Measurements from ENCODE around the gene PROC.
A peak's percentile ranks its signal among the peaks of the same experiment; 100 is the strongest.

Gene PROC

GRCh38 chr2:127414638-127415592 lies 3.3 kb upstream of the PROC start:
- DNase-seq, result no peak

GRCh38 chr2:127415593-127416505 lies 2.4 kb upstream of the PROC start:
- peak; percentile 93 for DNase-seq

- DNase-seq, result no peak
Observed at GRCh38 chr2:127416506-127417001, 1.7 kb upstream of the PROC start.

GRCh38 chr2:127417406-127417805 lies 821 bp upstream of the PROC start:
- no peak for DNase-seq

GRCh38 chr2:127419112-127419430 lies 844 bp downstream of the PROC start:
- no peak for DNase-seq

GRCh38 chr2:127419448-127420038 lies 1.3 kb downstream of the PROC start:
- DNase-seq, result no peak

- no peak for DNase-seq
Observed at GRCh38 chr2:127420039-127420864, 2.0 kb downstream of the PROC start.

- DNase-seq, result no peak
Observed at GRCh38 chr2:127421116-127421800, 3.0 kb downstream of the PROC start.

- DNase-seq, result no peak
Observed at GRCh38 chr2:127421871-127422558, 3.8 kb downstream of the PROC start.

- DNase-seq, result peak; percentile 31
Observed at GRCh38 chr2:127422559-127423477, 4.6 kb downstream of the PROC start.

GRCh38 chr2:127423478-127423843 lies 5.2 kb downstream of the PROC start:
- DNase-seq, result no peak

GRCh38 chr2:127423880-127424279 lies 5.7 kb downstream of the PROC start:
- no peak for DNase-seq

- DNase-seq, result no peak
Observed at GRCh38 chr2:127424598-127425520, 6.6 kb downstream of the PROC start.

GRCh38 chr2:127425540-127426490 lies 7.6 kb downstream of the PROC start:
- no peak for DNase-seq

GRCh38 chr2:127426501-127427354 lies 8.5 kb downstream of the PROC start:
- no peak for DNase-seq

GRCh38 chr2:127427376-127428056 lies 9.3 kb downstream of the PROC start:
- no peak for DNase-seq
